NCI-H524 treated with DMSO at 0.1 percent for 48 hours (cell line): ENCODE data around the gene CD55.

Experiments
- DNase-seq: peaks from one replicate; lab custom pipeline; 2025; lab: John Stamatoyannopoulos, UW

Gene CD55

DNA sequence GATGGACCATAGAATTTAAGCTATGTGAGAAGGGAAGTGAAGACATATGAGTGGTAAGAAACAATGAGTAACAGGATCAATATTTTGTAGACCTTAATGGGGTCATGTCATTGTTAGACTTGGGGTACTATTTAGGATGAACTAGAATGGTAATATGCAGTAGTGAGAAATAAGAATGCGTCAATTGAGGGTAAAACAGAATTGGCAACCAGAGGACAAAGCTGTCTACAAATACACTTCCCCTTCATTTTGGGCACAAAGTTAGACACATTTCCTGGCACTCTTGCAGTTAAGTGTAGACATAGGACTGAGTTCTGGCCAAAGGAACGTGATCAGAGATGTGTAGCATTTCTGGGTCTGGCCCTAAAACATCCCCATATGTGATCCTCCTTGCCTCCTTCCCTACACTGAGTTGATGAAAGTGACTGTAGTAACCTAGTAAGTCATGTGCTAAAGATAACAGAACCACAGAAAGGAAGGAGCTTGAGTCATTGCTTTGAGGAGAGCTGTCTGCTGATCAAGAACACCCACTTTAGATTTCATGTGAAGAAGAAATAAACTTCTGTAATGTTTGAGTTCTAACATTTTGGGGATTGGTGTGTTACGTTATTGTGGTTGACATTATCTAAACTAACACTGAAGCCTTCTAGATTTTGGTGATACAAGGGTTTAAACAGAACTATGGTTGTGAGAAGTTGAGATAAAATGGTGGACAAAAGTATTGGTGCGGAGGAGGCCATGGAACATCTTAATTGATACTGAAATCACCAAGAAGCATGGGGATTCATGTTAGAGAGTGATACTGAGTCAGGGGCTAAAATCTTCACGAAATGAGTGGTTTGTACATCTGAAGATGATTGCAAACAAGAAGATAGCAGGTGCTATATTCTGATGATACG is 41.7 kb downstream of the CD55 start:
- DNase-seq, result no peak

DNA sequence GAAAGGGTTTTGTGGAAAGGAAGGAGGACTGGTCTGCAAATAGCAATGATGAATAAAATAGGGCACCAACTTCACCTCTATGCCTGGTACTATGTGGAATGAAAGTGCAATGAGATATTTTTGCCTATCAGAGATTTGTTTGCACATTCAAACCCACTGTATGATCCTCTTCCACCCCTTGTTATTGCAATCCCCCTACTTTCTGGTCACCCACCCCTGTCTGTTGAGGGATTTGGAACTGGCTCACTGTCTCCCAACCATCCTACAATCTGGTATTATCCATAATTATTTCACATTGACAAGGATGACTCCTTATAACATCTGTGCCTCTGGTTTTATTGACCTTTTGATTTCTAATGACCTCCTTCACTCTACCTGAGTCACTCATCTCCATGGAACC is 42.4 kb downstream of the CD55 start:
- no peak for DNase-seq

DNA sequence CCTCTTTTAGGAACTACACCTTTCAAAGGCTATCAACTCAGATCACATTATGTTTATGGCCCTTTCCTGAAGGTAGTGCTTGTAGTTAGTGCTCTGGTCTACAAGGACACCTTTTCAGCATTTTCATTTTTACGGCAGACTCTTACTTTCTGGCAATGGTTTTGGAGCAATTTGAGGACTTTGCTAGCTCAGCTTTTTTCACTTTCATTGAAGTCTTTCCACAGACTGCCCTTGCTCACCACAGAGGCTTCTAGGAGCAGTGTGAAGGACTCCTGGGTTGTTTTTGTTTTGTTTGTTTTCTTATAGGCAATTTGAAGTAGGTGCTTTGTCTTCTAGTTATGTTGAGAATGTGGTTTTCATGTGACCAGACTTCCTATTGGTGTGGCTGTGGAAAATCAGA is 43.1 kb downstream of the CD55 start:
- no peak for DNase-seq

DNA sequence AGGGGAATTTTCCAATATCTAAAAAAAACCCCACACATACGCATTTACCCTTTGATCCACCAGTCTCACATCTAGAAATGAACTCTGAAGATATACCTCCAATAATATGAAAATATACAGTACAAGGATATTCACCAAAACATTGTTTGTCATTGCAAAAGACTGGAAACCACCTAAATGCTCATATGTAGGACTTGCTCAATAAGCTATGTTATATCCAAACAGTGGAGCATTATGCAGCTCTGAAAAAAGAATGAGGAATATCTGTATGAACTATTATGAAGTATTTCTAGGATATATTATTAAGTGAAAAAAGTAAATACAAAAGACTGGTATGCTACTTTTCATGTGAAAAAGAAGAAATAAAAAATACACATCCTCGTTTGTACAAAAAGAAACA is 43.6 kb downstream of the CD55 start:
- no peak for DNase-seq

DNA sequence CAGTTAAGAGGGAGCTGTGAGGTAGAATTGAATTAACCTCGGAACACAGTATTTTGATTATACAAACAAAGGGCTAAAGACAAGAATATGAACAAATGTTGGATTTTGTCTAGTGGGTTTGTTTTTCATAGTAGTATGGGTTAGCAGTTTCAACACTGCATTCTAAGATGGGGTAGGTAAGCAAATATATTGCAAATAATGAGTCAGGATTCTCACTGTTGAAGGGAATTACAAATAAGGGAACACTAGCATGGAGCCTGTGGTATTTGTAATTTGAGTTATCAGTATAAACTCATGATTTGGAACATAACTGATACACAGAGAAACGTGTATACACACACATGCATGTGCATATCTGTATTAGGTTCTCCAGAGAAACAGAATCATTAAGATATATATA is 44.5 kb downstream of the CD55 start:
- DNase-seq, result no peak

DNA sequence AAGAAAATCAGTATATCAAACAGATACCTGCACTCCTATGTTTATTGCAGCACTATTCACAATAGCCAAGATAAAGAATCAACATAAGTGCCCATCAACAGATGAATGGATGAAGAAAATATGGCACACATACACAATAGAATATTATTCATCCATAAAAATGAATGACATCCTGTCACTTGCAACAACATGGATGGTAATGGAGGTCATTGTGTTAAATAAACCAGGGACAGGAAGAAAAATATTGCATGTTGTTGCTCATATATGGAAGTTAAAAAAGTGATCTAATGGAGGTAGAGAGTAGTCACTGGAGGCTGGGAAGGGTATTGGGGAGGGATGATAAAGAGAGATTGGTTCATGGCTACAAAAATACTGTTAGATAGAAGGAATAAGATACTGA is 67.2 kb downstream of the CD55 start:
- DNase-seq, result no peak

DNA sequence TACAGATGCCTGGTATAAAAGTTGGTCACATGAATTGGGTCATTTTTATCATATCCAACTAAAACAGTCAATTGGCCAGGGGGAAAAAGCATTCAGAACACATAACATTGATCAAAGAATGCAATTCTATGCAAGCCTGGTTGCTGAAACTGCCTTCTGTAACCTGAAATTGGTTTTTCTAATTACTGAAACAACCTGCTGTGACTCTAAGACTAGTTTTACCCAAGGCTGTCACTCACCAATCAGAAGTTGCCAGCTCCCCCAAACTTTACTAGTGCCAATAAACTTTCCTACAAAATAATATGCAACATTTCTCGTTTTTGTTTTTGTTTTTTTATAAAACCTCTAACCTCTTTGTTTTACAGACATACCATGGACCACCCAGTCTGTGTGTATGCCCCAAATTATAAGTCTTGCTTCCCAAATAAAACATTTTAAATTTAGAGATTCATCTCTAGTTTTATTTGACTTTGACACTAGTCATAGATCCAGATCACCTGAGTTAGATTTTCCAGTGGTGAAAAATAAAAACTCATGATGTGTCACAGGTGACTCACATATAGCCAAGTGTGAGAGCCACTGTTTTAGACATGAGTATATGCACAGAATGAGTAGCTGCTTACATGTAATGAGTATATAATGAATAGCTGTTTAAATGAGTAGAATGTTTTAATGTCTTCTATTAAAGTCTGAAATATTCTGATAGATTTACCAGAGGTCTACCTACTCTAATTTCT is 68.4 kb downstream of the CD55 start:
- DNase-seq, result no peak

DNA sequence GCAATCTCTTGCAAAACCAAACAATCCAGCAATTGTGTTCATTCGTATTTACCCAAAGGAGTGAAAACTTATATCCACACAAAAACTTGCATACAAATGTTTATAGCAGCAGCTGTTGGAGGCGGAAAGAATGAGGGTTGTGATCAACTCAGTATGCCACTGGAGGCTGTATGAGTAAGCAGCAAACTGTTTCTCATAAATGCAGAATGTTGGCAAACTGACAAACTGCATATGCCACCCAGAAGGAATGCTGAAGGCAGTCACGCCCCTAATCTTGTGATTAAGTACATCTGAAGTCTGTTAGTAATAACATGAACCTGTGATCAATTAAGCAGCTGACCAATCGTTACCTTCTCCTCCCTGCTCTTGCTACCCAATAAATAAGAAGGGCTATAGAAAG is 72.1 kb downstream of the CD55 start:
- DNase-seq, result no peak

DNA sequence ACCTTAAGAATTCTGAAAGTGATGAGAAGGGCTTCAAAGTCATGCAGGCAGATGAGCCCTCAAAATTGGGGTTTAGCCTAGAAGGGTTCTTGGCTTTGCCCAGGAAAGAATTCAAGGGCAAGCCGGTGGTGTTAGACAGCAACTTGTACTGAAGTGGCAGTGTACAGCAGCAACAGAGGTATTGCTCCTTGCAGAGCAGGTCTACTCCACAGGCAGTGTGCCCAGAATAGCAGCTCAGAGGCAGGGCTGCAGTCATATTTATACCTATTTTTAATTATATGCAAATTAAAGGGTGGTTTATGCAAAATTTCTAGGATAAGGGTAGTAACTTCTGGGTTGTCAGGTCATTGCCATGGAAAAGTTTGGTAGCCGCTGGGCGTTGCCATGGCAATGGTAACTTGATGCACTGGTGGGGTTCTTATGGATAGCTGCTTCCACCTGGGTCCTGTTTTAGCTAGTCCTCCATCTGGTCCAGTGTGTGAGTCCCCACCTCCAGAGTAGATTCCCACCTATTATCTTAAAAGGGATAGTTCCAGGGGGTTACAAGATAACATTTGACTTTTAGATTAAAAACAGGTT is 74.8 kb downstream of the CD55 start:
- peak; percentile 8 for DNase-seq

DNA sequence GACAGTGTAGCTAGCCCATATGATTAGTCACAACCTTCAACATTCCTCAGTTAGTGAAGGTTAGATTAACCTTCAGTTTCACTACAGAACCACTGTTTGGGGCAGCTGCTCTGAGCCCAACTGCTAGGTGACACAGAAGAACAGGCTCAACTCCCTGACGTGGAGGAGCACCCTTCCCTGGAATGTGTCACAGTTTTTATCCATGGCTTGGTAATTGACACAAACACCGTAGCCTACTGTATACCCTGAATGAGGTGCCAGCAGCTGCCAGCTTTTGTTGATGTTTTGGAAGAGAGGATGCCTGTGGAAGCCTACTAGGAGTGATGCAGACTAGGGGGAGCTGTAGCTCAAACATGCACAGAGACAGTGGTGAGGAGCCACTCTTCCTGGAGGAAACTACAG is 76.0 kb downstream of the CD55 start:
- no peak for DNase-seq

DNA sequence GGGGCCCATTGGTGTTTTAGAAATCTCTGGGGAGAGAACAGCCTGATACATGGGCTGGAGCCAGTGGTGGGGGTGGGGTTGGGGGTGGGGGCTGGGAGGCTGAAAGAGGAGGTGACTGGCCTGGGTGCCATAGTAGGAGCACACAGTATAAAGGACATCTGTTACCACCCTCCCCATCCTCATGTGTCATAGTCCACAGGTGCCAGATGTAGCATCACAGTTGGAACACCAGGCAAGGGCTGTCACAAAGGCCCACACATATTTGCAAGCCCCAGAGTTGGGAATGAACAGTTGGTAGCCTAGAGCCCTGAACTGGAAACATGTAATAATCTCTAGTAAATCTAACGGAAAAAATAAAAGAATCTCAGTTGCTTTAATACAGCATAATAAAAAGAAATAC is 77.5 kb downstream of the CD55 start:
- peak; percentile 34 for DNase-seq

DNA sequence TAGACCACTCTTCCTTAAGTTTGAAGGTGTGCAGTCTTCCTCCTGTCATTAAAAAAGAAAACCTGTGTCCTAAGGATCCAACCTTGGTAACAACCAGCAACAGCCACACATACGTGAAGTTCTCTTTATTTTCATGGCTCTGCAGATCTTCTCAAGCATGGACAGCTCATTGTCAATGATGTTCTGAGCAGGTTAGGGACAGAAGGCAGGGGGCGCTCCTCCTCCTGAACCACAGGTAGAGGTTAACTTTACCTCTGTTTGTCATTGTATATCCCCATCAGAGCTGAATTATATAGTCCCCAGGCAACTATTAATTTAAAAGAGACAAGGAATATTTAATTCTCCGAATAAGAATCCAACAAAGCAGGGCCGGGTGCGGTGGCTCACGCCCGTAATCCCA is 80.1 kb downstream of the CD55 start:
- no peak for DNase-seq

DNA sequence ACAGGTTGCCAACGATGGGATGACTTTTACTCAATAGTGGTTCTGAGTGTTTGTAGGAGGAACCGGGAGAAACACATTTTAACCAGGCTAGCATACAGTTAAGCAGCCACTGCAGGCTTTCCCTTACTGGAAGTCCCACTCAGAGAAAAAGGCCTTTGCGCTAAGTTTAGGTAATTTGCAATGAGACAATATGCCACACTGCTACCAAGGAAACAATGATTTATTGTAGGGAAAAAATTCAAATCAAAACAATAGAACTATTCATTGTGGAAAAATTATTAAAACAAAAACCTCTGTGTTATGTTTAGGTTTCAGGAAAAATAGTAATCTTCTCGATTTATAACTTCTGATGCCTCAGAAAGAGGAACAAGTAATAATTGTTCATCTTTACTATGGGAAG is 81.3 kb downstream of the CD55 start:
- DNase-seq, result no peak

DNA sequence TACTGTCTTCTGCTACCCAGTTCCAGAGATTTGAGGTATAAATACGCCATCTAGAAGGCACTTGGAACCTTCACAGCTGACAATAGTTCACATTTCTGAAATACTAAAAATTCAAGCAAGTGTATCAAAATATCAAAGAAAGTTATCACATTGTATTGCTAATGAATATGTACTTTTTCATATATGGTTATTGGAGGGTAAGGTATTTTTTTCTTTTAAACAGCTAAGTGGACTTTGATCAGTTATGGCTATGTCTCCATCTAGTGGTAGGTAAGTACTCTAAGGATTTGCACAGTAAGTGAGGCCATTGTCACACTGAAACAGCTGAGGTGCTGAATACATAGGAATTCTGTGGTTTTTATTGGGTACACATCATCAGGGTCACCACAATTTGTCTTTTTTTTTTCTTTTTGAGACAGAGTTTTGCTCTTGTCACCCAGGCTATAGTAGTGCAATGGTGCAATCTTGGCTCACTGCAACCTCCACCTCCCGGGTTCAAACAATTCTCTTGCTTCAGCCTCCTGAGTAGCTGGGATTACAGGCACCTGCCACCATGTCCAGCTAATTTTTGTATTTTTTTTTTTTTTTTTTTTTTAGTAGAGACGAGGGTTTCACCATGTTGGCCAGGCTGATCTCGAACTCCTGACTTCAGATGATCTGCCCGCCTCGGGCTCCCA is 83.5 kb downstream of the CD55 start:
- DNase-seq, result peak; percentile 18

DNA sequence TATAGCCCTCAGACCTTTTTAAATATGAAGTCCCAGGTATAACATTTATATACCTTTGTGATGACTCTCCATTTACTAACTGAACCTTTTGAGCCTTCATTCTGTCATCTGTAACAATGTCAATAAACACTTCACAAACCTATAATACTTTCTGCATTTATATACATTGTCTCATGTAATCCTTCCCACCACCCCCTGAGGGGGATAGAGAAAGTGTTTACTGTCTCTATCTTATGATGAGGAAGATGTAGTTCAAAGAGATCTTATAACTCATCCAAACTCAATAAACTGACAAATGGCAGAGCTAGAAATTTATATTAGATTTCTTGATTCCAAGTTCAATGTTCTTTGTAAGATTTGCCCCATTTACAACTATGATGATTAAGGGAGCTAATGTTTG is 84.3 kb downstream of the CD55 start:
- DNase-seq, result no peak

DNA sequence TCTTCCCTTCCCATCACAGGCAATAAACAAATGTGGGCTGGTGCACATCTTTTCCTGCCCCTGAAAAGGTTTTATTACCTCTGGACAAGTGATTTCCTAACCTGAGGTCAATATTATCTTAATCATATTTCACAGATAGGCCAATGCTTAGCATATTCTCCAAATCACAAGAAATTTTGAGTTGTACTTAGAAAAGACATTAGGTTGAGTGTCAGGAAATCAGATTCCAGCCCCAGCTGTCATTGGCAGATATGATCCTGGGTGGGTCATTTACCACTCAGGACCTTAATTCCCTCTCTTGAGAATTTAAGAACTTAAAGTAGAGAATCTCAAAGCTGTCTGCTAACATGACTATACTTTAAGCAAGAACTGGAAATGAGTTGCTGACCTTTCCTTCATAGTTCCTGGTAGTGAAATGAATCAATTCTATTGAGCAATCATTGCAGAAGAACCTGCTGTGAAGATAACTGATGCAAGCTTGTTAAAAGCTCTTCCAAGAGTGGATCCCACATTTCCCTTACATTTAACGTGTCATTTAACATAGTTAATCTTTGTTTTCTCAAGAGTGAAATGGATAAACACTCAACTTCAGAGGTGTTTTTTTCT is 86.3 kb downstream of the CD55 start:
- no peak for DNase-seq
